ENCODE data around the gene TRIM54.
A peak's percentile ranks its signal among the peaks of the same experiment; 100 is the strongest.
"Not testable (repeated sequence)": the region's sequence is repeated elsewhere in the genome, so short reads cannot be mapped to it uniquely, and the experiment has no call there.

The TRIM54 gene

DNA sequence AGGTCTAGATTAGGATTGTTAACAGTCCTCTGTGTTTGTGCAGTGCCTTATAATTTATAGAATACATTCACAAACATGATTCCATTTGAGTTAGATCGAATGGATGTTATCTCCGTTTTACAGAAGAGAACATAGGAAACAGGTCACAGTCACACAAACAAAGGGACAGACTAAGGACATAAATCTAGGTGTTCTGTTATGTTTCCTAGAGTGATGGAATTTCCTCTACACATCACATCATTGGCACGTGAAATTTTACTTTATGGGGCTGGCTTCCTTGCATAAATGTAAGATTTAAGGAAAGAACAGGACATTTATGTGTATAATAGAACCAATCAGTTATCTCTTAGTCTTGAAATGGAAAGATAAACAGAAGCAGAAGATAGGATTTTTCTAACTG lies 6.4 kb downstream of the TRIM54 start:
- no peak for DNase-seq

DNA sequence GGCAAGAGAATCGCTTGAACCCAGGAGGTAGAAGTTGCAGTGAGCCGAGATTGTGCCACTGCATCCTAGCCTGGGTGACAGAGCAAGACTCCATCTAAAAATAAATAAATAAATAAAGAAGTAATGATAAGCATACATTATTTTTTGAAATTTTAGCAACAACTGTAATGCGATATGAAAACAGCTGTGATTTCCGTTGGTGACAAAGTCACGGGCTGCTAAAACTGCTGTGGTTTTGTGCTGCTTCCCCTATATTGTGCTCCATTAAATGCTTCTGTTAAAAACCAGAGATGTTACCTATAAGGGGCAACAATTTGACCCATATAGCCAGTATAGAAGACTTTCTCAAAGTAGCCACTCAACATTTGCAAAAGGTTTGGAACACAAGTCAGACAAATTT lies 8.3 kb downstream of the TRIM54 start:
- no peak for DNase-seq

DNA sequence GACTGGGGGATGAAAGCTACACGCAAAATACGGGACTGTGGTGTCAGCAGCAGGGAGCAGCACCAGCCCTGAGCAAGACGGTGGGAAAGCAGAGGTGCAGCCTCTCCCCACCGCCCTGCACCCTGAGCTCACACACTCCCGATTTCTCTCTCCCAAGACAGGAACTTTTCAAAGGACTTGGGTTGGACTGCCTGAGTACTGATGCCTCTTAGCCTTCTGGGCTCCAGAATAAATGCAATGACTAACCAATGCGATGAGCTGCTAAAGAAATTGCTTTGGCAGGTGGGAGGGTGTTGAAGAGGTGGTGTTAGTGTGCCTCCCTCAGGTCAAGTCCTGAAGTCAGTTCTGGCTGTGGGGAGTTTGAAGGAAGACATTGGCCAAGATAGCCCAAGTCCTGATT lies 9.6 kb downstream of the TRIM54 start:
- no peak for DNase-seq

DNA sequence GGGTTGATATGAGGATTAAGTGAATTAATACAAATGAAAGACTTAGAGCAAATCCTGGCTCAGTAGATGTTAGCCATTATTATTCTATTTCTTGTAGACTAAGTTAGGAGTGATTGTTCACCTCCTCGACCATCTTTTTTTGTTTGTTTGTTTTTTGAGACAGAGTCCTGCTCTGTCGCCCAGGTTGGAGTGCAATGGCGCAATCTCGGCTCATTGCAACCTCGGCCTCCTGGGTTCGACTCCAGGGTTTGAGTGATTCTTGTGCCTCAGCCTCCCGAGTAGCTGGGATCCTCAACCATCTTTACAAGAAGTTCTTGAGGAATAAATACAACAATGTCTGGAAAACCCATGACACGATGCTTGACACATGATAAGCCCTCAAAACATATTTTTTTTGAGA lies 12.7 kb downstream of the TRIM54 start:
- no peak for DNase-seq

DNA sequence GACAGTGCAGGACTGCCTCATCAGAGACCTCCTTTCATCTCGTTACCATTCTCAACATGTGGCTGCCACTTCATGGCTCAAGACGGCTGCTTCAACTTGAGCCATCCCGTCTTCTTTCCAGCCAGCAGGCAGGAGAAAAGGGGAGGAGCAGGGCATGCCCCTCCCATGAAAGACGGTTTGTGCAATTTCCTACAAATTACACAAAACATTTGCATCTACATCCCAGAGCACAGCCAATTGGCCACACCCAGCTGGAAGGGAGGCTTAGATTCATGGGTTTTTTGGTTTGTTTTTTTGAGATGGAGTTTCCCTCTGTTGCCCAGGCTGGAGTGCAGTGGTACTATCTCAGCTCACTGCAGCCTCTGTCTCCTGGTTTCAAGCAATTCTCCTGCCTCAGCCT lies 14.3 kb downstream of the TRIM54 start:
- no peak for DNase-seq

DNA sequence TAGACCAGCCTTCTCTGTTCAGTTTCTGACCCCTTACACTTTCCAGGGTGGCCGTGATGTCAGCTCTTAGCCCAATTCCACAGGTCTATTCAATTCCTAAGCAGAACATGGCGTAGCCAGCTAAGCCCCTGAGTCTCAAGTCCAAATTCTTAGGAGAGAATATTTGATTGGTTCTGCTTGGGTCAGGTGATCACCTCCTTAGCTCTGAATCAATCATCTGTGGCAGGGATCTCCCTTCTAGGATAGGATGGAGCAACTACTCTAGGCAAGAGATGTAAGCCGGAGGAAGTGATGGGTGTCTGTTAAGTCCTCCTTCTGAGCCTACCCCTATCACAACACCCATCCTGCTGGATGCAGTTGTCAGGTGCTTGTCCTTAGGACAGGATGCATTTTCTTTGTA lies 15.0 kb downstream of the TRIM54 start:
- DNase-seq, result no peak

DNA sequence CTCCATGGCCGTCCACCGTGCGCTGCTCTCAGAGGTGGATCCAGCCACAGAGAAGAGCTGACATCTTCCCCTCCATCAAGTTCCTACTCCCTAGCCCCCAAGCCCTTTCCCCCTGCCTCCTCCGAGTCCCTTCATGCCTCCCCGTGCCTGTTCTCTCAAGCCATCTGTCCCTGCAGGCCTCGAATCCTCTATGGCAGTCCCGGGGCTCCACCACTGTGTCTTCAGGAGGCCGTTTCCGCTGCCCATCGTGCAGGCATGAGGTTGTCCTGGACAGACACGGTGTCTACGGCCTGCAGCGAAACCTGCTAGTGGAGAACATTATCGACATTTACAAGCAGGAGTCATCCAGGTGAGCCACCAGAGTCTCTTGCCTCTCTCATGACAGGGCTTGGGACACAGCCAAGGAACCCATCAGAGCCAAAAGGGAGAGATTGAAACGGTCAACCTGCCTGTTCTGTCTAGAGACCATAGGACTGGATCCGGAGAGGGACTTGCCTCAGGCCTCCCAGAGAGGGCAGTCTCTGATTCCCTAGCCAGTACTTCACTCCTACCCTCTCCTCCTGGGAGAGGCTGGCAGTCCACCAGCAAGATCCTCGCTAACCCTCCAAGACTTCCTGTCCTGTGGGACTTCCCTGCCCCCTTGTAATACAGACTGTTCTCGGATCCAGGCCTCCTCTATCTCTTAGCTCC lies 16.3 kb downstream of the TRIM54 start:
- no peak for DNase-seq

DNA sequence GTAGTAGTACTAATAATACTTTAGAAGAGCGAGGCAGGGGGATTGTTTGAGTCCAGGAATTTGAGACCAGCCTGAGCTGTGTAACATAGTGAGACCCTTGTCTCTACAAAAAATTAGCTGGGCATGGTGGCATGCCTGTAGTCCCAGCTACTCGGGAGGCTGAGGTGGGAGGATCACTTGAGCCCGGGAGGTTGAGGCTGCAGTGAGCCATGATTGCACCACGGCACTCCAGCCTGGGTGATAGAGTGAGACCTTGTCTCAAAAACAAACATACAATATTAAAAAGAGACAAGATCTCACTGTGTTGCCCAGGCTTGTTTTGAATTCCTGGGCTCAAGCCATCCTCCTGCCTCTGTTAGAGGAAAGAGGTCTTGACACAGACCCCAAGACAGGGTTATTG lies 18.4 kb downstream of the TRIM54 start:
- DNase-seq, result not testable (repeated sequence)

DNA sequence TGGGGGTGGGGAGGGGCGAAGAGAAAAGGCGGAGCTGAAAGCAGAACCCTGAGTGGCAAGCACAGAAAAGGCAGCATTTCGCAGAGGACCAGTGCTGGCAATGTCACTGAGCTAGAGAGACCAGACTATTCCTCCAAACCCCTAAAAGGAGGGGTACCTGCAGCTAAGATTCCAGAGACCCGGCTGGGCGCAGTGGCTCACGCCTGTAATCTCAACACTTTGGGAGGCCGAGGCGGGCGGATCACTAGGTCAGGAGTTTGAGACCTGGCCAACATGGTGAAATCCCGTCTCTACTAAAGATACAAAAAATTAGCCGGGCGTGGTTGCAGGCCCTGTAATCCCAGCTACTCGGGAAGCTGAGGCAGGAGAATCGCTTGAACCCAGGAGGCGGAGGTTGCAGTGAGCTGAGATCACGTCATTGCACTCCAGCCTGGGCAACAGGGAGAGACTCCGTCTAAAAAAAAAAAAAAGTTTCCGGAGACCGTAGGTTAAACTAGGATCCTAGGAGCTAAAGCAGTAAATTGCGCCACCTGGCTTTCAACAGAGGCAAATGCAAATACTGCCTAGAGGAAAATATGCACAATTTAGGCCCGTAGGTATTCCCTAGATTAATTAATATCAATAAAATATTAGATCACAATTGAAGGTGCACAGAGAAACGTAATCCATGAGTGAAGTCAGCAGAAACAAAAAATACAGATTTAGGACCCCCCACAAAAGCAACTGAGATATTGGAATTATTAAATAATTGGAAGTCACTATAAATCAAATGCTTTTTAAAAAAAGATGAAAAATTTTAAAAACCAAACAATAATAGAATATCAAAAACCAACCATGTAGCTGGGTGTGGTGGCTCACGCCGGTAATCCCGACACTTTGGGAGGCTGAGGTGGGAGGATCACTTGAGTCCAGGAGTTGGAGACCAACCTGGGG lies 21.1 kb downstream of the TRIM54 start:
- peak; percentile 57 for DNase-seq

DNA sequence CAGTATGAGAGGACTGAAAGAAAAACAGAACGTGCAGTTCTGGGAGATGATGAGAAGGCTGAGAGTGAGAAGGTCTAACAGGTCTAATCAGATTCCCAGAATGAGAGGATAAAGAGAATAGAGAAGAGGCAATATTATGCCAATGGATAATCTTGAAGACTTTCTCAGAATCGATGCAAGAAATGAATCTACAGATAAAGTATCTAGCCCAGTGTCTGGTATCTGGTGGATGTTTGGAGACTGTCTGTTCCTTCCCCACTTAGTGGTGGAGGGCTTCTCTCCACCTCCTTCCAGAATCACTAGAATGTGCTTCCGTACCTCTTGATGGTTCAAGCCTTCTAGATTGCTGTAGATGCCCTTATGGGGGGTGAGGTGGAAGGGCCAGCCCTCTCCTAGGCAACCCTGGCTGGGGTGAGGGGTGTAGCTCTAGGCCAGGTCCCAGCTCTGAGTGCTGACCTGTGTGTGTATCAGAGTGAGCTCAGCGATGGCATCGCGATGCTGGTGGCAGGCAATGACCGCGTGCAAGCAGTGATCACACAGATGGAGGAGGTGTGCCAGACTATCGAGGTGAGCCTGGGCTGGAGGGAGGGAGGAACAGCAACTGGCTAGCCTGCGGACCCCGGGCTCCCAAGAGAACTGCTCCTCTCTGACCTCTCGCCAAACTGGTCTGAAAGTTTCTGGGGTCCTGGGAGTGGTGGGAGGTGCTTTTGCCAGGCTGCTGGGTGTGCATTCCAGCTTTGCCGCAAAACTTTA lies 22.4 kb downstream of the TRIM54 start:
- no peak for DNase-seq

DNA sequence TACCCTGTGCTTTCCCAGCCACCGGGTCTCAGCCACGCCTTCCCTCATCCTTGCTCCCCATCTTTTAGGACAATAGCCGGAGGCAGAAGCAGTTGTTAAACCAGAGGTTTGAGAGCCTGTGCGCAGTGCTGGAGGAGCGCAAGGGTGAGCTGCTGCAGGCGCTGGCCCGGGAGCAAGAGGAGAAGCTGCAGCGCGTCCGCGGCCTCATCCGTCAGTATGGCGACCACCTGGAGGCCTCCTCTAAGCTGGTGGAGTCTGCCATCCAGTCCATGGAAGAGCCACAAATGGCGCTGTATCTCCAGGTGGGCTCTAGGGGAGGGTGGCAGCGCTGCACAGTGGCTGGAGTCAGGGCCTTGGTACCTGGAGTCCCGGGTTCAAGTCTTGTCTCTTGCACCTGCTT lies 23.3 kb downstream of the TRIM54 start:
- DNase-seq, result no peak

DNA sequence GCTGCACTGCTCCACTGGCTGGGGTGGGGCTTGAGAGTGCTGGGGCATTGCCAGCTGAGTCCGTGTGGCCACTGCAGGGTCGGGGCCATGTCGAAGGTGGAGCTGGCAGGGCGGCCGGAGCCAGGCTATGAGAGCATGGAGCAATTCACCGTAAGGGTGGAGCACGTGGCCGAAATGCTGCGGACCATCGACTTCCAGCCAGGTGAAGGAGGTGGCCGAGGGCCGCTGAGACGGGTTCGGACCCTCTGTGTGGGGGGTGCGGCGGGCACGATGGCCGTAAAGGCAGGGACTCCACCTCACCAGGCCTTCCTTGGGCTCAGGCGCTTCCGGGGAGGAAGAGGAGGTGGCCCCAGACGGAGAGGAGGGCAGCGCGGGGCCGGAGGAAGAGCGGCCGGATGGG lies 23.9 kb downstream of the TRIM54 start:
- peak; percentile 25 for DNase-seq

DNA sequence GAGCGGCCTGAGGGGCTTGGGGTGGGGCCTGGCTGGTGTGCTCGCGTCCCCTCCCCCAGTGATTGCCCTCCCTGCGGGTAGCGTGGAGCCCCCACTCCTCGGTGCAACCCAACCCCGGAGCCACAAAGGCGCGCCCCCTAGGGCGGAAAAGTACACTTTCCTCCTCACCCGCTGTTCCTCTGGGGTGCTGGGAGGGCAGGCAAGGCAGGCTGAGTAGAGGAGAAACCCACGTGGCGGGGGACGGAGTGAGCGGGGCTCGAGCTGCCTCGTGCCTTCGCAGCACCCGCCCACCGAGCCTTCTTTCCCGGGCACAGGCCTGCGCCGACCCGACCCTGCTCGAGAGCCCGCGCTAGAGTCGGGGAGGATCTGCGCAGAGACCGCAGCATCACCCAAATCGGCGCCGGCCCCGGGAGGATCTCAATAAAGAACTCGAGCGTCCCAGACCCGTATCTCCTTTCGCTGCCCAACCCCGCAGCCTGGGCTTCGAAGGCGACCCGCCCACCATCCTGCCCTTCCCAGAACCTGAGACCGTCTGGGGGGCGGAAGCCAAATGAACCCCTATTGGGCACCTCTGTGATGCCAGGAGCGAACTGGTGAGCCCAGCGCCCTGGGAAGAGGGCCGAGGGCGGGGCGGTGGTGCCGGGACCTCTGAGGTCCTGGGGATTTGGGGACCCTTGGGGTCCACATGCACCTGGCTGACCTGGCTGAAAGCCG lies 24.5 kb downstream of the TRIM54 start:
- DNase-seq, result peak; percentile 56

DNA sequence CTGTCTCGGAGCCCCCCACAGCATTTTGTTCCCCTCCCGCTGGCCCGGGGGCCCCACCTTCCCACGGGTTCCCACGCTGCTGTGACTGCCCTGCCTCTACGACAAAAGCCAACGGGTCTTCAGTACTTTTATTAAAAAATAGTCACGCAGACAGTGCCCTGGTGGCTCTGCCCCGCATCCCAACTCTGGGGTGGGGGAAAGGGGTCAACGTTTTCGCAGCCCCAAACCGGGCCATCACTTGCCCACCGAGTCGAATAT lies 25.0 kb downstream of the TRIM54 start:
- DNase-seq, result peak; percentile 18

DNA sequence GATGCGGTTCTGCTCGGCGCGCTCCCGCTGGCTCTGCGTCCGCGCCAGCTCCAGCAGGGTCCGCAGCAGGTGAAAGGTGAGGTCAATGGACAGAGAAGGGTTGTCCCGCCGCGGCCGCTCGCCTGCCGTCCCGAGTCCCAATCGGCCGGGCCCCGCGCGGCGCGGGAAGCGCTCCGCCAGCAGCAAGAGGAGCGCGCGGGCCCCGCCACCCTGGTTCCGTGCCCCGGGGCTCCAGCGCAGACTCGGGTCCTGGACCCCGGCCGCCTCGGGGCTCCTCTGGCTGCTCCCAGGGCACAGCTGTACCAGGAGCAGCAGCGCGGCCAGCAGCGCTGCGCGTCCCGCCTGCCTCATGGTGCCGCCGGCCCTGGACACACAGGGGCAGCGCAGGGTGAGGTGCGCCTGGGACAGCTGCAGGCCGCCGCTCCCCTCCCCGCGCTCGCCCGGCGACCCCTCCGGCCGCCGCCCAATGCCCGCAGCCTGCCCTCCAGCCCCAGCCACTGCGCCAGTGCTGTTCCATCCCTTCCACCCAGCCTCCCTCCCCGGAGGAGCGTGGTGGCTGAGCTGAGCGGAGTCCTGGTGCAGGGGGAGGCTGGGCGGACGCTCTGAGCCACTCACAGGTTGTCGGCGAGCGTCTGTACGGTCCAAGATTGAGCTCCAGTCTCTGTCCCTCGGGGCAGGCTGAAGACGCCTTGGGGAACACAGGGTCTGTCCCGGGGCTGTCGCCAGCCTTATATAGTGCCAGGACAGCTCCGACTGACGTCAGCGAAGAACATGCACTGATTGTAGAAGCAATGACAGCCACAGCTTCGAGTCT lies 25.5 kb downstream of the TRIM54 start:
- DNase-seq, result peak; percentile 67

DNA sequence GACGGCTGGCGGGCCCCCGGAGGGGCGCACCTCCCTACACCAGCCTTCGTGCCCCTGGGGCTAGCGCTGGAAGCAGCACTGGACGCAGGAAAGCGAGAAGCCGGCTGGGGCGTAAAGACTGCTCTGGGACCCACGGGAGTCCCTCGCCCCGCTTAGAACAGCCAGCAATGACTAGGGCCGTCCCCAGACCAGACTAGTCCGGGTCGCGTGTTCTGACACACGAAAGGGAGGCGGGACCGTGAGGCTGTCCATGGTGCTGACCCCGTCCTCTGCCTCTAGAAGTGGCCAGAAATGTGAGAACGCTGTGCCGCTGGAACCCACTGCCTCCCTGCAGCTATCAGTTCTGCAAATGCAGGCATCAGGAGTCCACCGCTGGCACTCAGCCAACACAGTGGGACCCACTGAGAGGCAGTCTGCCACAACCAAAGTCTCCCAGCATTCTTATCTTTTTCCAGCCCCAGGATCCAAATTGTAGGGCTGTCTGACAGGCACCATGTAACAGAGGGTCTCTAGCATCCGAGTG lies 26.2 kb downstream of the TRIM54 start, which contains the start of gene UCN:
Gene UCN, minus strand, starts transcription at position 87 of the 523 bp plus-strand sequence. CDS start 550 bp downstream, outside the sequence.
- no peak for DNase-seq

DNA sequence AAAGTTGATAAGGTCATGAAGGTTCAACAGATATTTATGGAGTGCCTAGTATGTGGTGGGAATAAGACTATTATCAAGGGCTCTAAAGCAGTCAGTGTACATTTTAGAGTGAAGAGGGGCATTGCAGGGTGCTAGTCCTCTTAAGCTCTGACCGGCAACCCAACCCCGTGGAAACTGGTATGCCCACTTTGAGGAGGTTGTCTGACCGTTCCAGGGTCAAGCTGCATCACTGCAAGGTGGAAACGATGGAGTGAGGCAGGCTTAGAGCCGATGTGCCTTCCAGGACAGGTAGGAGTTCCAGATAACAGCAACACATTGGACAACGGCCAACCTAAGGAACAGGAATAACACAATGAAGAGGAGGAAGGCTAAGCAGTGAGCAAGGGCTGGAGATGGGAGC lies 27.4 kb downstream of the TRIM54 start:
- DNase-seq, result no peak

DNA sequence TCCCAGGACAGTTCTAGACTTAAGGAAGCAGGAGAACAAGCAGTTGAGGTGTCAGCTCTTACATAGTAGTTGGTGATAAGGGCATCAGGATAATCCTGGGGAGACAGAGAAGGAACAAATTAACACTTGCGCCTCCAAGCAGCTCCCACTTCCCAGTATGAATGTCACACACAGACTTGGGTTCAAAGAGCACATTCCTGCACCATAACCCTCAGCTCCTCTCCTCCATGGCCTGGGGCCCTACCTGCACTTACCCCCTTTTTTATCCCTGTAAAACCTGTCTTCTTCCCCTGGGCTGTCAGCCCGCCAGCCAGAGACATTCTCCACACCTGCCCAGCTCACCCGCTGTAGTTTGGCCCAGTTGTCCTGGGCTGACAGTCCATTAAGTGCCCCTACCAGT lies 29.9 kb downstream of the TRIM54 start:
- no peak for DNase-seq

DNA sequence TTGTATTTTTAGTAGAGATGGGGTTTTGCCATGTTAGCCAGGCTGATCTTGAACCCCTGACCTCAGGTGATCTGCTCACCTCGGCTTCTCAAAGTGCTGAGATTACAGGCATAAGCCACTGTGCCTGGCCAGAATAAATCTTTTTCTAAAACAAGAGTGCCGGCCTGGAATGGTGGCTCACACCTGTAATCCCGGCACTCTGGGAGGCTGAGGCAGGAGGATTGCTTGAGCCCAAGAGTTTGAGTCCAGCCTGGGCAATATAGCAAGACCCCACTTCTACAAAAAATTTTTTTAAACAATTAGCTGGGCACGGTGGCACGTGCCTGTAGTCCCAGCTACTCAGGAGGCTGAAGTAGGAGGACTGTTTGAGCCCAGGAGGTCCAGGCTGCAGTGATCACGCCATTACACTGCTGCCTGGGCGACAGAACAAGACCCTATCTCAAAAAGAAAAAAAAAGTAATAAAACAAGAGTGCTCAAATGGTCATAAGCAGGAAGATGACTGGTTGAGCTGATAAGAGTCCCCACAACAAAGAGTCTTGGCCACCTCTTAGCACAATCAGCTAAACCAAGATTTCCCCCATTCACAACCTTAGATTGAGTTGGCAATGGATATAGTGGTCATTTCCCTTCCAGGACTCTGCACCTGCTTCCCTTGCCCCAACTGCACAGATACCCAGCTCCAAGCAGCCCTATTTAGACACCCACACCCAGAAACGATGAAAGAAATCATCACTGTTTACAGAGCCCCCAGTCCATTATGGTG lies 31.8 kb downstream of the TRIM54 start:
- DNase-seq, result no peak

DNA sequence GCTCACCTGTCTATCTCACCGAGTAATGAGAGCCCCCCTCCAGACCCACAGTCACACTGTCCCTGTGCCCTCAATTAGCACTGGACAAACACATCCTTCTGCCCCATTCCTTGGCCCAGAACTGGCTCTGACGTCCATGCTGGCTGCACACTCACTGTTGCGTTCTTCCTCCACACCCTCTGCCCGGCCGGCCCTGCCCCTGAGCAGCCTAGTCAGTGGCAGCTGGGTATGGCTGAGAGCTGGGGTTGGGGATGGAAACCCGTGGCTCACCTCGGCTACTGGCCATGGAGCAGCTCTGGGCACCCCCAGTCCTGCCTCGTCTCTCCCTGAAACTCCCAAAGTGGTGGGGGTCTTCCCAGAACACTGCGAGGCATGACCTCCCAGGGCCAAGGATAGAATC lies 32.5 kb downstream of the TRIM54 start:
- DNase-seq, result no peak

DNA sequence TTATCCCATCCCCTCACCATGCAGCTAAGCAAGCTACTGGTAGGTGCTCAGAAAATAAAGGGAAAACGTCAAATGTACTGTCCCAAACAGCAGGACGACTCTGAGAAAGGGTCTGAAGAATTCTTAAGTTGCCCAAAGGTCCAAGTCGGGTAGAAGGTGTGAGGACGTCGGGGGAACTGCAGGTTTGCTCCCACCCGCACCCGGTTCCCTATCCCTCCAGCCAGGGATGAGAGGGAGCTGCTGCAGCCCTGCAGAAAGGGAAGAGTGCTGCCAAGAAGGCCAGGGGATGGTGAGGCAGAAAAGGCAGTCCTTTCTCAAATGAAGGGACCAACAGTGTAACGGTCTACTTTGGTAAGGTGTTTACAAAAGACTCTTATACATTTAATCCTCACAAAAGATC lies 32.9 kb downstream of the TRIM54 start:
- no peak for DNase-seq
